Stimulated activated effector memory CD8-positive, alpha-beta T cell treated with anti-CD3 and anti-CD28 coated beads, Interleukin-12 subunit alpha, Interleukin-12 subunit beta, amount 100 ng/mL, for 72 hours (primary cell): ENCODE measurements around the gene MSL3B.

ENCODE experiments used
- ATAC-seq: fragments of 150-1000 bp; cut with Tn5 transposase; 2 replicates; pipeline ENCODE4 v1.10.0; 2021
- DNase-seq, 2 donors: peaks; one replicate each; pipeline ENCODE4 v3.0.0; 2021 to 2022; ENCODE audit warnings: low spot score in 2 of 2
- H3K27ac Mint-ChIP-seq: one replicate; pipeline ENCODE4 v1.8.0; 2022; ENCODE audit warnings: mild to moderate bottlenecking, mixed read lengths
- H3K36me3 Mint-ChIP-seq: one replicate; pipeline ENCODE4 v1.8.0; 2022; ENCODE audit warnings: mild to moderate bottlenecking, mixed read lengths
- H3K4me1 Mint-ChIP-seq: one replicate; pipeline ENCODE4 v1.8.0; 2022; ENCODE audit warnings: mixed read lengths
- H3K4me3 Mint-ChIP-seq: one replicate; pipeline ENCODE4 v1.8.0; 2022; ENCODE audit warnings: mild to moderate bottlenecking, mixed read lengths
- H3K9me3 Mint-ChIP-seq: one replicate; pipeline ENCODE4 v1.8.0; 2022; ENCODE audit warnings: mixed read lengths

MSL3B gene

DNA sequence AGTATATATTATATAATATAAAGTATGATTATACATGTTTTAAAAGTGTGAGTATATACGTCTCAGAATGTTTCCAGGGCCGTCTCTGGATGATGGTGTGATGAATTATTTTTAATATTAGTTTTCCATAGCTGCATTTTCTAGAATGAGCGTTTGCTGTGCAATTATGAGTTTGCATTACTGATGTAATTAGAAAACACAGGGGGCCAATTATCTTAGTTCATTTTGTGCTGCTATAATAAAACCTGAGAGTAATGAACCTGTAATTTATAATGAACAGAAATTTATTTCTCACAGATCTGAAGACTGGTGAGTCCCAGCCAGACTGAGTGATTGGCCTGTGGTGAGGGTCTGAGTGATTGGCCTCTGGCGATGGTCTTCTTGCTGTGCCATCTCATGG is 9.9 kb downstream of the MSL3B start:
- Mint-ChIP-seq H3K9me3 (no peaks in the 10 kb centered on the region), H3K36me3 (peaks cover 15% of the 10 kb centered on the region), H3K4me1 (peaks cover 26% of the 10 kb centered on the region), H3K4me3 (no peak overlapping the region), H3K27ac (no peak overlapping the region)
- ATAC-seq (no peak), DNase-seq (no peak)

GRCh38 chr2:233857511-233858141 is 10.6 kb downstream of the MSL3B start:
- Mint-ChIP-seq H3K9me3 (no peaks in the 10 kb centered on the region), H3K36me3 (peaks cover 22% of the 10 kb centered on the region), H3K4me1 (peaks cover 27% of the 10 kb centered on the region), H3K4me3 (no peak overlapping the region), H3K27ac (no peak overlapping the region)
- DNase-seq, result peak; percentile 40 to 75
- ATAC-seq, result no peak

DNA sequence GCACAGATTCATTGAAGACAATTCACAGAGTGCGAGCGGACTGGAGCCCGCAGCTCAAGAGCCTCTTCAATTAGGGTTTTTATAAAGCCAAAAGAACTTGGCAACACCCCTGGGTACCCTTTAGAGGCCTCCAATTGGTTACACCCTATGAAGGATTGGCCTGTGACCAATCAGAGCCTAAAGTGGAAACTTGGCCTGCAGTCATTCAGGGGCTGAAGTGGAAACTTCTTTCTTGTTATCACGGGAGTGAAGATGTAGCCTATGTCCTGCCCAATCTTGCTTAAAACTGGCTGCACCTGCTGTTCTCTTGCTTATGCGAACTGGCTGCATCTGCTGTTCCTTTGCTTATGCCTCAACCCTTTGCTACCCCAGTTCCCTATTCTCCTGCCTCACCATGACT is 12.0 kb downstream of the MSL3B start:
- H3K4me3 Mint-ChIP-seq, result peak overlapping the region; percentile 99
- ATAC-seq, result no peak
- peaks cover 33% of the 10 kb centered on the region for H3K4me1 Mint-ChIP-seq

DNA sequence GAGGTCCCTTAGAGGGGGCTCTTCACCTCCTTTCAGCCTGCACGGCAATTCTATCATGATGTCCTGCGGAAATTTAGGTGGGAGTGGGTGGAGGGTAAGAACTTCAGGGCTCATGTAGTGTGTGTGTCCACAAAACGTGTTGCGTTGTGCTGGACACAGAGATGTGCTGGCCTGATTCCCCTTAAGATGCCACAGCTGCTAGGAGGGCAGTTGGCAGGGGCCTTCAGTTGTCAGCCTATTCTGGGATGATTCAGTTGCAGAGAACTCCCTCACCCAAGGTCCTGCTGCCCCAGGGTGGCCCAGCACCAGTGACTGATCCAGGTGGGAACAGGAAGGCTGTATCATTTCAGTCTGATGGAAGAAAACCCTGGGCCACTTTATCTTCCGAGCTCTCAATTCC is 12.8 kb downstream of the MSL3B start:
- H3K4me1 Mint-ChIP-seq, result peaks cover 33% of the 10 kb centered on the region
- DNase-seq (no peak), ATAC-seq (no peak)
- peaks cover 45% of the 10 kb centered on the region for H3K36me3 Mint-ChIP-seq
- peak overlapping the region; percentile 99 for H3K4me3 Mint-ChIP-seq
- H3K9me3 Mint-ChIP-seq, result no peaks in the 10 kb centered on the region
- H3K27ac Mint-ChIP-seq, result peak overlapping the region; percentile 96

More for the DNA sequence above, 12.0 kb downstream of the MSL3B start:
- Mint-ChIP-seq H3K9me3 (no peaks in the 10 kb centered on the region), H3K27ac (no peak overlapping the region), H3K36me3 (peaks cover 37% of the 10 kb centered on the region)
- DNase-seq, result no peak

- ATAC-seq (peak; percentile 94), DNase-seq (peak; percentile 80 to 96)
- H3K4me3 Mint-ChIP-seq, result peak within 1 kb of the TSS; percentile 99
- H3K4me1 Mint-ChIP-seq, result peaks cover 33% of the 10 kb centered on the region
- H3K9me3 Mint-ChIP-seq, result no peaks in the 10 kb centered on the region
- H3K36me3 Mint-ChIP-seq, result peaks cover 55% of the 10 kb centered on the region
- H3K27ac Mint-ChIP-seq, result peak within 1 kb of the TSS; percentile 96
Observed at GRCh38 chr2:233854241-233854981, 13.8 kb downstream of the MSL3B start, which contains the start of gene HJURP. TSS of gene HJURP (minus strand) at chr2:233854535. CDS start at chr2:233854500, 35 bp downstream.

DNA sequence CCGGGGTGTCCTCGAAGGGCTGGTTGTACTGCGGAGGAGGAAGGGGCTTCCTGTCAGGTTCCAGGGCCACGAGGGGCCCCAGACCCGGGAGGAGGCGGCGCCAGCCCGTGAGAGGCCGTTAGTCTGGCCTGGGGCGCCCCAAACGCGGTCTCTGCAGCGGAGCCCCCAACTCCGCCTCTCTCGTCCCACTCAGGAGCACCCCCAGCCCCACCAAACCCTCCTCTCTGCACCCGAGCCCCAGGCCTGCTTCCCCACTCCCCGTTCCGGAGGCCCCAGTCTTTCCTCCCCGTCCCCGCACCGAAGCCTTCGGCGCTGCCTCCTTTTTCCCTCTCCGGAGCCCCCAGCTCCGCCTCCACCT is 14.3 kb downstream of the MSL3B start:
- DNase-seq, result no peak
- ATAC-seq, result peak; percentile 0
- Mint-ChIP-seq H3K36me3 (peaks cover 60% of the 10 kb centered on the region), H3K4me1 (peaks cover 33% of the 10 kb centered on the region), H3K9me3 (no peaks in the 10 kb centered on the region), H3K27ac (peak overlapping the region; percentile 96), H3K4me3 (peak overlapping the region; percentile 99)

DNA sequence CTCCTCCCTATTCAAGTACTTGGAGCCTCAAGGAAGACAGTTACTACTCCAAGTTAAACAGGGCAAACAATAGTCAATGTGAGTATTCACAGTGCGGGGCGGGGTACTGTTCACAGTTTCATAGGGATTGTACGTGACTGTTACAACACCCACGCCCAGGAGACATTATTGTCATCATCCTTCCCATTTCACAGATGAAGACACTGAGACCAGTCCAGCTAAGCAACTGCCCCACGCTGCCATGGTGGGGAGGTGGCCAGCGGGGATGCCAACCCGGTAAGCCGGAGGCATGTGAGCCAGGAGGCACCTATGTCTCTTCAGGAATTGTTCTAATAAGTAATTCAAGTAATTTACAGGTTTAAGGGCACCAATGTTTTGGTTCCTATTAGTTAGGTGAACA is 14.8 kb downstream of the MSL3B start:
- no peak for ATAC-seq
- Mint-ChIP-seq H3K9me3 (no peaks in the 10 kb centered on the region), H3K4me3 (peak overlapping the region; percentile 99), H3K36me3 (peaks cover 65% of the 10 kb centered on the region), H3K27ac (peak overlapping the region; percentile 96), H3K4me1 (peaks cover 35% of the 10 kb centered on the region)
- DNase-seq, result no peak

DNA sequence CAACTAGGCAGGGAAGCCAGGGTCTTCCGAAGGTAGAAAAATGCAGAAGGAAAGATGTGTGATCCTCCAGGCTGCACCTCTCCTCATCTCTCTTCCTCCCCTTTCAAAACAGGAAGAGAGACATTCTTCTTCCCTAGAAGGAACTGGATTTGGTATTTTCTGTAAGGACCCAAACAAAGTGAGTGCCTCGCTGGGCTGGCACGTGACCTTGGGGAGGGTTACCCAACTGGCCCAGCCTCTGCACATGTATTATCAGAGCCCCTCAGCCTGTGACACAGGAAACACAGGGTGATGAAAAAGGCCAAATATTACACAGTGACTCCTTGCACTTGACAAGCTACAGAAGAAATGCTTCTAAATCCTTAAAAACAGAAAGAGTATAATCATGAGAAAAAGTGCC is 16.1 kb downstream of the MSL3B start:
- Mint-ChIP-seq H3K27ac (no peak overlapping the region), H3K4me3 (peak overlapping the region; percentile 99), H3K36me3 (peaks cover 78% of the 10 kb centered on the region), H3K4me1 (peaks cover 34% of the 10 kb centered on the region), H3K9me3 (no peaks in the 10 kb centered on the region)
- ATAC-seq (no peak), DNase-seq (no peak)

DNA sequence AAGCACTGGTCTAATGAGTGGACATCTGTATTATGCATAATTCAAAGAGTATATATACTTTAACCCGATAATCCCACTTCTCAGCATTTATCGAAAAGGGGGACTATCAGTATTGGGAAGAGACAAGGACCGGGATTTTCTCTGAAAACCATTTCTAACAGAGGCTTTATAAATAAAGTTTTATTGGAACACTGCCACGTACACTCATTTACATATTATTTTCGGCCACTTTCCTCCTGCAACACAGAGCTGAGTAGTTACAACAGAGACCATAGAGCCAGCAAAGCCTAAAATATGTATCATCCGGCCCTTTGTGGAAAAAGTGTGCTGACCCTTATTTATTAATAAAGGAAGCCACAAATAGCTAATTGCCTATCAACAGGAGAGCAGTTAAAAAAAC is 17.0 kb downstream of the MSL3B start:
- DNase-seq (no peak), ATAC-seq (no peak)
- H3K9me3 Mint-ChIP-seq, result no peaks in the 10 kb centered on the region
- no peak overlapping the region for H3K27ac Mint-ChIP-seq
- no peak overlapping the region for H3K4me3 Mint-ChIP-seq
- peaks cover 34% of the 10 kb centered on the region for H3K4me1 Mint-ChIP-seq
- H3K36me3 Mint-ChIP-seq, result peaks cover 87% of the 10 kb centered on the region

DNA sequence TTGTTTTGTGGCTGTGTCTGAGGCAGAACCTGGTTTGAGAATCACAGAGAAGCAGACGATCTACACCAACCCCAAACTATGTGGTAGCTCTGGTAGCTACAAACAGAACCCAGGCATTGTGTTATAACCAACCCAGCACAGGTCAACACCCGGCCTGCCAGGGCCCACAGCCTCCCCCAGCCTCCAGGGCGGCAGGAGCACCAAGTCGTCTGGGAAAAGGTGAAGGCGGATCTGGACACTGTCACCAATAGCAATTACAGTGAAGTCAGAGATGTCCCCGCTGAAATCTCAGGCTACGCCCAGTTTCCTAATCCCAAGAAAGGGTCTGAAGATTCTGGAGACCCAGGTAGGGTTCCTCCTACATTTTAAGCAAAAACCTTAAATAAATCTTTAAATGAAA is 17.4 kb downstream of the MSL3B start:
- Mint-ChIP-seq H3K4me1 (peaks cover 31% of the 10 kb centered on the region), H3K27ac (no peak overlapping the region), H3K4me3 (no peak overlapping the region), H3K9me3 (no peaks in the 10 kb centered on the region), H3K36me3 (peaks cover 91% of the 10 kb centered on the region)
- DNase-seq (no peak), ATAC-seq (no peak)

DNA sequence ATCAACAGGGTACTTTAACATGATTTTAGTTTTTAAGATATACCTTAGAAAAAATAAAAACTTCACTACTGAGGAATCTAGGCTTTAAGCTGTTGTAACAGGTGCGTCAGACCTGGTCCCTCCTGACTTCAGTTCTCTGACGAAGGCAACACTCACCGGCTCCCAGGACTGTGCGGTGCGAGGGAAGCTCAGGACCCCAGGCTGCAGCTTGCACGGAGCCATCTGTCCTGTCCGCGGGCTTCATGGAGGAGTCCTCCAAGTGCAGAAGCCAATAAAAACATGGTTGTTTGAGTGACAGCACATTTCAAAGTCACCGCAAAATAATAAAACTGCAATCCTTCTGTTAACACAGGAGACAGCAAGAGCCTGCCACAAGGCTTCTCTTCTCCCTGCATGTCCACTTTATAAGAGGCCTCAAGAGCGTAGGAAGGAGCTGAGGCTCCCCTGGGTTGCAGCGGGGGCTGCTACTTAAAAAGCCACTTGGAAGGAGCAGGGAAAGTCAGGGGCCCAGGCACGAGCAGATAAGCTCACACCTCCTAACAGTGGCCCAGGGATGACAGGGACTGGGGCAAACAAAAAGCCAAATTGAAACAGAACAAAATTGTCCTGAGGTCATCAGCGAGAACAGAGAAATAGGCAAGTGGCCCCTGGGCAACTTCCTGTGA is 18.4 kb downstream of the MSL3B start:
- Mint-ChIP-seq H3K4me1 (peaks cover 21% of the 10 kb centered on the region), H3K36me3 (peaks cover 100% of the 10 kb centered on the region), H3K4me3 (no peak overlapping the region), H3K27ac (no peak overlapping the region), H3K9me3 (no peaks in the 10 kb centered on the region)
- no peak for DNase-seq
- ATAC-seq, result no peak

DNA sequence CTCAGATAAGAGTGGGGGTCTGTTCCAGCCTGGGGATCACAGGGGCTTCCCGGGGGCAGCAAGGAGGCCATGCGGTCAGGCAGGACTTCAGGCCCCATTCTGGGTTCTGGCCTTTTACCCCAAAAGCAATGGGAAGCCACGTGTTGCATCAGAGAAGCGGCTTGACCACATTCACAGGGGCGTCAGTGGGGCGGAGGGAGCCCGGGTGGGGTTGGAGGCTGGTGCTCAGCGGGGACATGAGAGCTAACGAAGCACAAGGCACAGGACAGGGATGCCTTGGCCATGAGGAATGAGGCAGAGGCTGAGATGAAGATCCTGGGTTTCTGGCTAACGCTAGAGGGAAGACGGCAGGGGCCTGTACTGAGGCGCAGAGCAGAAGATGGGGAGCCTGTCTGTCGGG is 19.9 kb downstream of the MSL3B start:
- H3K36me3 Mint-ChIP-seq, result peaks cover 100% of the 10 kb centered on the region
- H3K4me1 Mint-ChIP-seq, result peaks cover 13% of the 10 kb centered on the region
- no peak overlapping the region for H3K27ac Mint-ChIP-seq
- no peaks in the 10 kb centered on the region for H3K9me3 Mint-ChIP-seq
- no peak overlapping the region for H3K4me3 Mint-ChIP-seq
- ATAC-seq (no peak), DNase-seq (no peak)

DNA sequence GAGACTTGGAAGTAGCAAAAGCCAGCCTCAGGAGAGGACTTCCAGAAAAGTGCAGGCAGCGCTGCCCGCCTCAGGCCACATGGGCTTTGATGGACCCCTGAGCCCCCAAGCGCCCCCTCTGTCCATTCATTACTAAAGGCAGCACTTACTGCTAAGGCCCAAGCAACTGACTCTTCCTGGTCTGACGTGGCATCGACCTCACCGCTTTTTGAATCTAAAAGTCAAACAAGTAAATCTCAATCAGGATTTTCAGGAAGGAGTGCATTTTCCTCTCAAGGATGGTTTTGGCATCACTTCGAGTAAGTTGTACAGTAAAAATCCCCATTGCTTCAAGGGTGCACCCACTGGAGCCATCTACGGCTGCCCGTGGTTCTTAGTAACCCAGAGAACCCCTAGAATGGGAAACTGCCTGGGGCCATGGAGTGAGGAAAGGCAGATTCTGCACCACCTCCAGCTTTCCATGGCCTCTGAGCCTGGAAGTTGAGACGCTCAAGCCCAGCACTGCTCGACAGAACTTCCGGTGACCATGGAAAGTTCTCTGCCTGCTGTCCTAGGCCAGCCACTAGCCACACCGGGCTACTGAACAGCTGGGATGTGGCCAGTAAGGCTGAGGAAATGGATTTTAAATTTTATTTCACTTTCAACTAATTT is 20.8 kb downstream of the MSL3B start:
- Mint-ChIP-seq H3K36me3 (peaks cover 100% of the 10 kb centered on the region), H3K4me1 (peaks cover 9% of the 10 kb centered on the region), H3K27ac (no peak overlapping the region), H3K9me3 (no peaks in the 10 kb centered on the region), H3K4me3 (no peak overlapping the region)
- DNase-seq (no peak), ATAC-seq (no peak)

DNA sequence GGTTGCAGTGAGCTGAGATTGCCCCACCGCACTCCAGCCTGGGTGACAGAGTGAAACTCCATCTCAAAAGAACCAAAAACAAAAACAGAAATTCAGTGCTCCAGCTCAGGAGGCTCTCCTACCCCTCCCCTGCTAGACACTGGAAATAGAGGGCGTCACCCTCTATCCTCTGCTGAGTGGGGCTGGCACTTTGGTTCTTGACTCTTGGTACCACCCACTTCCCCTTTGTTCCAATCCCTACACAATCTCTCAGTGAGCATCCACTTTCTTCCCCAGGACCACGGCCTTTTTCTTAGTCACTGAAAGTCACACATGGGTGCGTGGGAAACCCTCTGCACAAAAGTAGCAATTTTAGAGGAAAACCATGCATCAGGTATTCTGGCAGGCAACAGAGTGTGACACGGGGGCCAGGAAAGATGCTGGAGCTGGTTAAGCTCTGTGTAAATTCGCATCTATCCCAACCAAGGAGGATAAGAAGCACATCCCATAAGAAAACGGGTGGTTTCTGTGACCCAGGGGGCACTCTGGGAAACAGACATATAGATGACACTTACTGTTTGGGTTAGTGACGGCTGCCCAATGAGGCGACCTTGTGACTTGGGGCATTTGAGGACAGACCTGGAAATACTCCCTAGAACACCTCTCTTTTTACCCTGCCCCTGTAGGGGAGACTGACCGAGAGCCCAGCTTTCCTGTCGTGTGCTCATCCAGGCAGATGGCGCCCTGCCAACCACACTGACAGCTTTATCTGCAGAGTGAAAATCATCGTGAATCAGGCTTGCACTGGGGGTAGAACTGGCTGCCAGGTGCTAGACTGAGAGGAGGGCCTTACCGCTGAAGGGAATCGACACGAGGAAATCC is 21.6 kb downstream of the MSL3B start:
- ATAC-seq (no peak), DNase-seq (no peak)
- no peaks in the 10 kb centered on the region for H3K9me3 Mint-ChIP-seq
- peaks cover 100% of the 10 kb centered on the region for H3K36me3 Mint-ChIP-seq
- H3K4me3 Mint-ChIP-seq, result no peak overlapping the region
- peaks cover 6% of the 10 kb centered on the region for H3K4me1 Mint-ChIP-seq
- H3K27ac Mint-ChIP-seq, result no peak overlapping the region
